HTERT RPE-1 (cell line): Measurements from ENCODE around the gene NCBP1.

Experiments used
- in situ Hi-C: fragments of 300-500 bp; cut with MboI; formaldehyde crosslinking; loops from 4 replicates; pipeline ENCODE4 v1.14.3; 2020; ENCODE audit warnings: low sequenced_read_pairs

NCBP1 gene

DNA sequence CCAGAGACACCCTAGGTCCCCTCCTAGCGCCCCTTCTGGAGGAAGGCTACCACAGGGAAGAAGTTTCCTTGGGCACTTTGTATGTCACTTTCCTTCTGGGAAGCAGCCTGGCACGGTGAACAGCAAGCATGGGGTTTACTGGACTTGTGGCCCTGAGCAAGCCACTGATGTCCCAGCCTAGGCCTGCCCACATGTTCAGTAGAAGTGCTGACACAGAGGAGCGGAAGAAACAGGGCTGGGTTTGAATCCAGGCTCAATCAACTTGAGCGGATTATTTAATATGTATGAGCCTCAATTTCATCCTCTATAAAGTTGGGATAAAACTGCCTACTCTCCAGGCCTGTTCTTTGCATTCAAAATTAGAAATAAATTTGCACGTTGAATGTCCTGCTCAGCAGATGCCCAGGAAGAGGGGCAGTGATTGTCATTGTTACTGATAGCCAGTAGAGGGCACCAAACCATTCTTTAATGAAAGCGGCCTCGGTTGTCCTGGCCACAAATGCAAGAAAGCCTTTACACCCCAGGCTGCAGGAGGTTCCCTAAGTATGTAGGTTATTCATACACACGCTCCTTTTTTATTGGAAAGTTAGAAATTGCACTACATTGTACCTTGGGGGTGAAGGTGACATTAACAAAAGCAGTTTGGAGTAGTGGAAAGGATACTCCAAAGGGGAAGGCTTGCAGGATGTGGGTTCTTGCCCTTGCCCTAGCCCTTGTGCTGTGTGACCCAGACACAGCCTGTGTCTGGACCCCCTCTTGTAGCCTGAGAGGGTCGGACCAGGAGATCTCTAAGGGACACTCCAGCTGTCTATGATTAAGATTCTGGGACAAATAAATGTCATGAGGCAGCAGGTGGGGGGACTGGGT lies 77.0 kb downstream of the NCBP1 start:
- in situ Hi-C loops, result no loop called here

DNA sequence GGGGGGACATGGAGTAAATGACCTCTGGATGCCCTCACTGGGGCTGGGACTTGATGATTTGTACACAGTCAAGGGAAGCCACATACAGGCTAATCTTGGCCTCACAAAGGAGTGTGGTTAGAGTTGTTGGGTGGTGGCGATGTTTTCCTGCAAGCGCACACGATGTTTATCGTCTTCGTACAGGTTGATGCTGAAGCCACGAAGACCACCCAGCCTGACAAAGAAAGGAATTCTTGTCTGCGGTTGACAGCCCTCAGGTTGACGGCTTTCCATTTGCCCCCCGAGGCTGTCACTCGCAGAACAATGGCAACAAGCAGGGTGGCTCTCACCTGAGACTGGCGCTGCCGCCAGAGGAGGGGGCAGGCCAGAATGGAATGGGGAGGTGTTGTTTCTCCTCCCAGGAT lies 77.6 kb downstream of the NCBP1 start:
- in situ Hi-C loops, result no loop called here

DNA sequence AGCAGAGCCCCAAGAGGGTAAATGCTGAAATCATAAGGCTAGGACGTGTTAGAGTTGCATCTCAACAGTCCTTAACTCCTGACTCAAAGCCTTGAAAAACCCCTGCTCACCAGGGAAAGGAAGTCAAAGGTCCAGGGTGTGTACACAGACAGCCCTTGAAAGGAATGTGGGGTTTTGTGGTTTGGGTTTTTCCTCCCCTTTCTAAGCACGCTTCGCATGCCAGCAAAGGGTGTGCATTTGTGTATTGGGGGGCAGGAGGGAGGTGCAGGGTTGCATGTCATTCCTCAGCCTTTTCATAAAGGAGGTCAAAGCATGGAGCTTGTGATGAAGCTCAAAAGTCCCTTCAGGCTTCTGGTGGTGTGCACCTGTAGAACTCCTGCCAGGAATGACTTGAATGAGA lies 80.8 kb downstream of the NCBP1 start:
- in situ Hi-C loops, result no loop called here

DNA sequence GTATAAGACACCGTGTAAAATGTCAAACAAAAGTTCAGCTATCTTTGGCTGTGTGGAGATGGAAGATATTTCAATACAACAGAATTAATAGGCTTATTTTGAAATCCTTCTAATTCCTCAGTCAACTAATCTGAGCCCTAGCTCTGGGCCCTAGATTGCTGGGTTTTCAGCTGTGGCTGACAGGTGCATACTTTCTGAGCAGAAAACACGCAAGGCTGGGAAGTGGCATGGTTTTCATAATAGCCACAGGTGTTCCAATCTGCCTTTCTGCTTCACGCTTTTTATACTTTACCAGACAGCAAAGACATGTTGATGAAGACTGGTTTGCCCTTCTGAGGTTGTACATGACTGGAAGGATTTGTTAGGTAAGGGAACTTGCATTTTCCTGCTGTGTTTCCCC lies 84.2 kb downstream of the NCBP1 start:
- in situ Hi-C loops, result no loop called here

DNA sequence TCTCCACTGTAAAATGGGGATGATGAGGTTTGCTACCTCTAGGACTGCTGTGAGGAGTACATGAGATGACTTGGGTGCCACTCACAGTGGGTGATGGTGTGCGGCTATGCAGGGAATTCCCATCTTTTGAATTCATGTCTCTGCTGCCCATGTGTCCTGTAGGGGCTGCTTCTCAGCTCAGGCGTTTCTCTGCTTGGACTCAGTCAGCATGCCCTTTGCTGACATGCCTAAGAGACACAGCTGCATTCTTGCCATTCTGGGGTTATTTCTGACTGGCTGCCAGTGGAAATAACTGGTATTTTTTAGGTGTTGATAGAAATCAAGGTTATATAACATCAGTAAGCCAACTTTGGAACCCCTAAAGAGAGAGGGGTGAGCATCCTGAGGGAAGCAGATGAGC lies 87.8 kb downstream of the NCBP1 start:
- in situ Hi-C loops, result no loop called here

DNA sequence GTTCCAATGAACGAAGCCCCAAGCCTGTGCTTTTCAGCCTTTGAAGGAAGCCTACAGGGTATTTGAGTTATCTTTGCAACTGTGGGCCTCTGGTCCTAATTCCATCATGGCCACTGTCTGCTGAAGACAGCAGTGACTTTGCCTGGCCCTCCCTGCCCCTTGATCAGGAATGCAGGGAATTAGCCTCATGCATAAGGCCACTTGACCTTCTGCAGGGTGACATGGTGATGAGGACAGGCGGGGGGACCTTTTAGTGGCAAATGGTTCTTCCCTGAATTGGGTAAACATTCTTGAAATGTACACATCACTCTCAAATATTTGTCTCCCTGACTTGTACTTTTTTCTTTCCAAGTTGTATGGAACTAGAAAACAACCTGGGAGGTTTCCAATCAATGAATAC lies 88.7 kb downstream of the NCBP1 start:
- in situ Hi-C loops, result no loop called here
